T-helper 1 cell treated with Interleukin-12 subunit alpha and Interleukin-12 subunit beta and Interleukin-4 antibody, amounts not matched to agents 30 μg/mL and 1 μg/mL, for 36 hours (primary cell): ENCODE results near the gene NXPH4.

Experiments used
- H3K27ac Mint-ChIP-seq: one replicate; pipeline ENCODE4 v1.8.0; 2021; ENCODE audit warnings: mild to moderate bottlenecking, mixed read lengths
- H3K27me3 Mint-ChIP-seq: one replicate; pipeline ENCODE4 v1.8.0; 2021; ENCODE audit warnings: low read depth, mixed read lengths
- H3K36me3 Mint-ChIP-seq: one replicate; pipeline ENCODE4 v1.8.0; 2021; ENCODE audit warnings: low read depth, mixed read lengths
- H3K4me1 Mint-ChIP-seq: one replicate; pipeline ENCODE4 v1.8.0; 2021; ENCODE audit warnings: low read depth, mixed read lengths
- H3K4me3 Mint-ChIP-seq: one replicate; pipeline ENCODE4 v1.8.0; 2021; ENCODE audit warnings: mild to moderate bottlenecking, moderate library complexity, mixed read lengths
- H3K9me3 Mint-ChIP-seq: one replicate; pipeline ENCODE4 v1.8.0; 2021; ENCODE audit warnings: mixed read lengths

The NXPH4 gene

GRCh38 chr12:57216014-57216911 is at the start of gene NXPH4:
Gene NXPH4, plus strand, starts transcription at chr12:57216794. Its CDS starts 176 bp downstream, at chr12:57216970.
- Mint-ChIP-seq H3K4me1 (peaks cover 33% of the 10 kb centered on the region), H3K4me3 (peak within 1 kb of the TSS; percentile 84), H3K27ac (peak within 1 kb of the TSS; percentile 38), H3K9me3 (no peaks in the 10 kb centered on the region), H3K36me3 (peaks cover 2% of the 10 kb centered on the region), H3K27me3 (peaks cover 68% of the 10 kb centered on the region)

- Mint-ChIP-seq H3K9me3 (no peaks in the 10 kb centered on the region), H3K27ac (no peak overlapping the region)
These were observed 49.6 kb upstream of the NXPH4 start for GRCh38 chr12:57166971-57167371.

DNA sequence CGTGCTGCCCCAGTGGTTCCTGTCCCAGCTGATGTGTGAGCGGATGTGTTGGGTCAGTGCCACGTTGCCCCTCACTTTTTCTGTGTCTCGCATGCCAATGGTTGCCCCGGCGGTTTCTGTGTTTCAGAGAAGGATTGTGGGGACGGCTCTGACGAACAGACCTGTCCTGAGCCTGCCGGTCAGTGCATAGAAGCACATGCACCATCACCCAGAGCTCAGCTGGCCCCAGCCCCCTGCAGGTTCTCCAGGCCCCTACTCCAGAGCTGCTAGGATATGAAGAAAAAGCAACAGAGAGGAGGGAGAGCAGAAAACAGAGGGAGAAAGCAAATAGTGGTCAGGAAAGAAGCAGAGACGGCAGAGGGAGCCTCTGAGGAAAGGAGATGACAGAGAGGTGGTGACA is 48.5 kb upstream of the NXPH4 start:
- Mint-ChIP-seq H3K9me3 (no peaks in the 10 kb centered on the region), H3K4me3 (no peak overlapping the region), H3K27ac (no peak overlapping the region), H3K27me3 (peaks cover 8% of the 10 kb centered on the region), H3K36me3 (no peaks in the 10 kb centered on the region), H3K4me1 (peaks cover 6% of the 10 kb centered on the region)

More at GRCh38 chr12:57166971-57167371, 49.6 kb upstream of the NXPH4 start:
- Mint-ChIP-seq H3K4me1 (peaks cover 5% of the 10 kb centered on the region), H3K36me3 (no peaks in the 10 kb centered on the region), H3K27me3 (peaks cover 4% of the 10 kb centered on the region), H3K4me3 (no peak overlapping the region)

GRCh38 chr12:57169046-57169795 is 47.4 kb upstream of the NXPH4 start:
- Mint-ChIP-seq H3K4me3 (no peak overlapping the region), H3K27me3 (peaks cover 9% of the 10 kb centered on the region), H3K36me3 (no peaks in the 10 kb centered on the region), H3K4me1 (peaks cover 6% of the 10 kb centered on the region), H3K27ac (no peak overlapping the region), H3K9me3 (no peaks in the 10 kb centered on the region)

- H3K27ac Mint-ChIP-seq, result no peak overlapping the region
- no peaks in the 10 kb centered on the region for H3K9me3 Mint-ChIP-seq
- no peak overlapping the region for H3K4me3 Mint-ChIP-seq
- H3K4me1 Mint-ChIP-seq, result peaks cover 6% of the 10 kb centered on the region
- no peaks in the 10 kb centered on the region for H3K36me3 Mint-ChIP-seq
- peaks cover 9% of the 10 kb centered on the region for H3K27me3 Mint-ChIP-seq
These were observed 46.6 kb upstream of the NXPH4 start for GRCh38 chr12:57169969-57170368.

DNA sequence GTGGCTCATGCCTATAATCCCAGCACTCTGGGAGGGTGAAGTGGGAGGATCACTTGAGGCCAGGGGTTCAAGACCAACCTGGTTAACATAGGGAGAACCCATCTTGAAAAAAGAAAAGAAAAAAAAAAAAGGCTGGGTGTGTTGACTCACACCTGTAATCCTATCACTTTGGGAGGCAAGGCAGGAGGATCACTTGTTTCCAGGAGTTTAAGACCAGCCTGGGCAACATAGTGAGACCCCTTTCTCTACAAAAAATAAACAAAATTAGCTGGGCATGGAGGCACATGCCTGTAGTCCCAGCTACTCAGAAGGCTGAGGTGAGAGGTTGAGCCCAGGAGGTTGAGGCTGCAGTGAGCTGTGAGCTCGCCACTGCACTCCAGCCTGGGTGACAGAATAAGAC is 46.2 kb upstream of the NXPH4 start:
- no peaks in the 10 kb centered on the region for H3K36me3 Mint-ChIP-seq
- peaks cover 6% of the 10 kb centered on the region for H3K4me1 Mint-ChIP-seq
- no peaks in the 10 kb centered on the region for H3K9me3 Mint-ChIP-seq
- H3K27ac Mint-ChIP-seq, result no peak overlapping the region
- H3K27me3 Mint-ChIP-seq, result peaks cover 9% of the 10 kb centered on the region
- H3K4me3 Mint-ChIP-seq, result no peak overlapping the region

DNA sequence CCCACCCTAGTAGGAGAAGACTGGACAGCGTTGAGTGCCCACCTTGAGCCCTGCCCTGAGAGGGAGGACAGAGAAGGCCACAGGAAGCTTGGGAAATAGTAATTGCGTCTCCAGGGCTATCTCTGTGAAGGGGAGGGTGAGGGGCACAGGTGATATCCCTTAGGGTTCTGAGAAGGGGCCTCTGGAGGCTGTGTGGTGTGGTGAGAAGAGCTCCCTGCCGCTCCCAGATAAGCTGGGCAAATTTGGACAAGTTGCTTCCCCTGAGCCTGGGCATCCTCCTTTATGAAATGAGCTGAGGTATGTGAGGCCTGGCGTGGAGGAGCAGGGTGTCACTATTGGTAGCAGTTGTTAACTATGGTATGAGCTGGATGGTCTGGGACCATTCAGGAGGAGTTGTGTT is 45.7 kb upstream of the NXPH4 start:
- Mint-ChIP-seq H3K4me3 (no peak overlapping the region), H3K4me1 (peaks cover 6% of the 10 kb centered on the region), H3K36me3 (no peaks in the 10 kb centered on the region), H3K9me3 (no peaks in the 10 kb centered on the region), H3K27ac (no peak overlapping the region), H3K27me3 (peaks cover 9% of the 10 kb centered on the region)

DNA sequence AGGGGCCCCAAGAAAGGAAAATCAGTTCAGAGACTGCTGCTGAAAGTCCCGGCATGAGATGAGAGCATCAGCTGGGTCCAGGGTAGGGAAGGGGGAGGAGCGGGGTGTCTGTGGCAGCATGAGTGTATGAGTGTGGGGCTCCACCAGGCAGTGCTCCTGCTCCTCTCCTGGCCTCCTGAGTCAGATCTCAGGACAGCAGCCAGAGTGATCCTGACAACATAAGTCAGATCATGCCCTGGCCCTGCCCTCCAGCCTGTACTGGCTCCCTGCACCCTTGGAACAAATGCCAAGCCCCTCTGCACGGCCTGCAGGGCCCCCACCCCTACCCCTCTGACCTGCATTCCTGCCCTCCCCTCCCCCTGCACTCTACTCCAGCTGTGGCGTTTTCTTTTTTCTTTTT is 44.9 kb upstream of the NXPH4 start:
- no peak overlapping the region for H3K27ac Mint-ChIP-seq
- no peaks in the 10 kb centered on the region for H3K9me3 Mint-ChIP-seq
- H3K27me3 Mint-ChIP-seq, result peaks cover 9% of the 10 kb centered on the region

GRCh38 chr12:57173089-57173488 is 43.5 kb upstream of the NXPH4 start:
- Mint-ChIP-seq H3K9me3 (no peaks in the 10 kb centered on the region), H3K27me3 (peaks cover 9% of the 10 kb centered on the region), H3K27ac (no peak overlapping the region), H3K36me3 (no peaks in the 10 kb centered on the region), H3K4me3 (no peak overlapping the region), H3K4me1 (peaks cover 2% of the 10 kb centered on the region)

More for the DNA sequence above, 44.9 kb upstream of the NXPH4 start:
- peaks cover 2% of the 10 kb centered on the region for H3K4me1 Mint-ChIP-seq
- H3K36me3 Mint-ChIP-seq, result no peaks in the 10 kb centered on the region
- no peak overlapping the region for H3K4me3 Mint-ChIP-seq

- Mint-ChIP-seq H3K4me1 (peaks cover 2% of the 10 kb centered on the region), H3K27ac (no peak overlapping the region), H3K27me3 (peaks cover 9% of the 10 kb centered on the region), H3K36me3 (no peaks in the 10 kb centered on the region), H3K9me3 (no peaks in the 10 kb centered on the region), H3K4me3 (no peak overlapping the region)
These were observed 42.9 kb upstream of the NXPH4 start for GRCh38 chr12:57173683-57174082.

DNA sequence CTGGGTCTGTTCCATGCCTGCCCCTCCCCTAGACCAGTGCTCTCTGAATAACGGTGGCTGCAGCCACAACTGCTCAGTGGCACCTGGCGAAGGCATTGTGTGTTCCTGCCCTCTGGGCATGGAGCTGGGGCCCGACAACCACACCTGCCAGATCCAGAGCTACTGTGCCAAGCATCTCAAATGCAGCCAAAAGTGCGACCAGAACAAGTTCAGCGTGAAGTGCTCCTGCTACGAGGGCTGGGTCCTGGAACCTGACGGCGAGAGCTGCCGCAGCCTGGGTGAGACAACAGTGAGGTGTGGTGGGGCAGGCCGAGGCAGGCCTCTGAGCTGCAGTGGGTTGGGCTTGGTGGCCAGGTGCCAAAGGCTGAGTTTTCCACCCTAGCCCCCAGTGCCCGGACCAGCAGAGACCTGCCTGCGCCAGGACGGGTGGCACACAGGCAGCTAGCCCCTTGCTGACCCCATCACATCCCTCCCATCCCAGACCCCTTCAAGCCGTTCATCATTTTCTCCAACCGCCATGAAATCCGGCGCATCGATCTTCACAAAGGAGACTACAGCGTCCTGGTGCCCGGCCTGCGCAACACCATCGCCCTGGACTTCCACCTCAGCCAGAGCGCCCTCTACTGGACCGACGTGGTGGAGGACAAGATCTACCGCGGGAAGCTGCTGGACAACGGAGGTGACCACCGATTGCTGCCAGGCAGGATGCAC is 41.0 kb upstream of the NXPH4 start:
- Mint-ChIP-seq H3K4me1 (peaks cover 2% of the 10 kb centered on the region), H3K9me3 (no peaks in the 10 kb centered on the region), H3K36me3 (no peaks in the 10 kb centered on the region), H3K4me3 (no peak overlapping the region), H3K27ac (no peak overlapping the region), H3K27me3 (peaks cover 9% of the 10 kb centered on the region)

- Mint-ChIP-seq H3K36me3 (no peaks in the 10 kb centered on the region), H3K9me3 (no peaks in the 10 kb centered on the region), H3K27ac (no peak overlapping the region), H3K27me3 (peaks cover 8% of the 10 kb centered on the region), H3K4me3 (no peak overlapping the region), H3K4me1 (peaks cover 2% of the 10 kb centered on the region)
These were observed 40.5 kb upstream of the NXPH4 start for GRCh38 chr12:57176139-57176477.

- Mint-ChIP-seq H3K27ac (no peak overlapping the region), H3K9me3 (no peaks in the 10 kb centered on the region), H3K27me3 (peaks cover 5% of the 10 kb centered on the region), H3K36me3 (no peaks in the 10 kb centered on the region), H3K4me1 (peaks cover 2% of the 10 kb centered on the region), H3K4me3 (no peak overlapping the region)
These were observed 39.7 kb upstream of the NXPH4 start for GRCh38 chr12:57176846-57177245.

DNA sequence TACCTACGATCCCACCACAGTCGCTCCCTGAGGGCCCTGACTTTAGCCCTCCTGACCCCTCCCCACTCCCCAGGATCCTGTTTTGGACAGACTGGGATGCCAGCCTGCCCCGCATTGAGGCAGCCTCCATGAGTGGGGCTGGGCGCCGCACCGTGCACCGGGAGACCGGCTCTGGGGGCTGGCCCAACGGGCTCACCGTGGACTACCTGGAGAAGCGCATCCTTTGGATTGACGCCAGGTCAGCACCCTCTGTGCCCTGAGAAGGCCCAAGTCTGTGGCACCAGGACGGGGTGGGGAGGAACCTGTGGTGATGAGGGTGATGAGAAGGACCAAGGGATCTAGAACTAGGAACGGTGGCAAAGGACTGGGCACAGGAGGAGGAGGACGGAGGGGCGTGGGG is 39.2 kb upstream of the NXPH4 start:
- H3K27ac Mint-ChIP-seq, result no peak overlapping the region
- H3K36me3 Mint-ChIP-seq, result no peaks in the 10 kb centered on the region
- peaks cover 2% of the 10 kb centered on the region for H3K4me1 Mint-ChIP-seq
- H3K27me3 Mint-ChIP-seq, result peaks cover 5% of the 10 kb centered on the region
- no peak overlapping the region for H3K4me3 Mint-ChIP-seq
- H3K9me3 Mint-ChIP-seq, result no peaks in the 10 kb centered on the region
